ENCODE measurements around the gene MAPK14. TPM values are rescaled to one million over a fixed set of nuclear protein-coding genes. Genes with fewer than 3 reads are reported as not detected.
"Not testable (repeated sequence)": the region's sequence is repeated elsewhere in the genome, so short reads cannot be mapped to it uniquely, and the experiment has no call there.

The MAPK14 gene
- total RNA-seq, 1 experiment from 2014 or later = 50.8 TPM

DNA sequence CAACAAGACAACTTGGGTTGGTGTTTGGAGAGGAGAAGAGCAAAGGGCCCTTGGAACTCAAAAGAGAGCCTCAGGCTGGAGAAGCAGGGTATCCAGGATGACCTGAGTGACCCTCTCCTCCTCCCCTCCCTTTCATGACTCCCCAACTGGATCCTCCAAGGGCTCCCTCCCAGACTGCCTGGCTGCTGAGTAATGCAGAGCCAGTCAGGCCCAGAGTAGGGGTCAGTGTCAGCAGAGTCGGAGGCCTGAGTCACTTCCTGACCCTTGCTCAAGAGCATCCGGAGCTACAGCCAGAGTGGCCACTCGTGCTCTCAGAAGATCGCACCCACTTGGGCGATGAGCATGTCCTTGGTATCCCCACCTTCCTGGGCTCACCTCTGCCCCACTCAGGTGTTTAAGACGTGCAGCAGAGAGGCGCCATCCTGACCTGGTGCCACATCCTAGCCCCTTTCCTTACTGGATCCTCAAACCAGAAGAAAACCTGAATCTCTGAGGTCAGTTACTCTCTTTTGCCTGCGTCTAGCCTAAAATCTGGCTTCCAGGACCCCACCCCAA is 99.9 kb downstream of the MAPK14 start:
- ChIA-PET CTCF (no interaction called here), POLR2A (ENCODE audit: low non-redundant PET) (no interaction called here)
- TF ChIP-seq EZH2 (IDR thresholded peaks at IDR 0.05; ENCODE audit: borderline replicate concordance, low read depth, low read length, poor library complexity, severe bottlenecking) = no peak
- TF ChIP-seq, protein P1, sequence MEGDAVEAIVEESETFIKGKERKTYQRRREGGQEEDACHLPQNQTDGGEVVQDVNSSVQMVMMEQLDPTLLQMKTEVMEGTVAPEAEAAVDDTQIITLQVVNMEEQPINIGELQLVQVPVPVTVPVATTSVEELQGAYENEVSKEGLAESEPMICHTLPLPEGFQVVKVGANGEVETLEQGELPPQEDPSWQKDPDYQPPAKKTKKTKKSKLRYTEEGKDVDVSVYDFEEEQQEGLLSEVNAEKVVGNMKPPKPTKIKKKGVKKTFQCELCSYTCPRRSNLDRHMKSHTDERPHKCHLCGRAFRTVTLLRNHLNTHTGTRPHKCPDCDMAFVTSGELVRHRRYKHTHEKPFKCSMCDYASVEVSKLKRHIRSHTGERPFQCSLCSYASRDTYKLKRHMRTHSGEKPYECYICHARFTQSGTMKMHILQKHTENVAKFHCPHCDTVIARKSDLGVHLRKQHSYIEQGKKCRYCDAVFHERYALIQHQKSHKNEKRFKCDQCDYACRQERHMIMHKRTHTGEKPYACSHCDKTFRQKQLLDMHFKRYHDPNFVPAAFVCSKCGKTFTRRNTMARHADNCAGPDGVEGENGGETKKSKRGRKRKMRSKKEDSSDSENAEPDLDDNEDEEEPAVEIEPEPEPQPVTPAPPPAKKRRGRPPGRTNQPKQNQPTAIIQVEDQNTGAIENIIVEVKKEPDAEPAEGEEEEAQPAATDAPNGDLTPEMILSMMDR (conservative IDR thresholded peaks at IDR 0.05; ENCODE audit: low read depth, low read length) = no peak
- H3K4me3 ChIP-seq (ENCODE audit: low read depth, low read length, poor library complexity, severe bottlenecking) = no peak overlapping the region
- H3K27me3 ChIP-seq (replicated peaks; ENCODE audit: insufficient read depth, low read depth, low read length, poor library complexity) = no peaks in the 10 kb centered on the region
- H3K9me3 ChIP-seq (ENCODE audit: low read depth, low read length, poor library complexity, severe bottlenecking) = no peaks in the 10 kb centered on the region
- H3K4me1 ChIP-seq (ENCODE audit: insufficient read depth, low read length, poor library complexity, severe bottlenecking) = peaks cover 25% of the 10 kb centered on the region
- BruUV-seq (replicated peaks) = no TSS peak
- no peak for DNase-seq (ENCODE audit: low spot score)
- intact Hi-C loops (cut with micrococcal nuclease; ENCODE audit: unreplicated experiment) = loop anchor here (10.0 kb wide), 1 partner anchor 67 kb away; the partner anchor contains the start of gene BRPF3
- no peak overlapping the region for H3K27ac ChIP-seq (ENCODE audit: low read depth, low read length, poor library complexity, severe bottlenecking)
- no peaks in the 10 kb centered on the region for H3K36me3 ChIP-seq (ENCODE audit: insufficient read depth, low read length, poor library complexity, severe bottlenecking)

DNA sequence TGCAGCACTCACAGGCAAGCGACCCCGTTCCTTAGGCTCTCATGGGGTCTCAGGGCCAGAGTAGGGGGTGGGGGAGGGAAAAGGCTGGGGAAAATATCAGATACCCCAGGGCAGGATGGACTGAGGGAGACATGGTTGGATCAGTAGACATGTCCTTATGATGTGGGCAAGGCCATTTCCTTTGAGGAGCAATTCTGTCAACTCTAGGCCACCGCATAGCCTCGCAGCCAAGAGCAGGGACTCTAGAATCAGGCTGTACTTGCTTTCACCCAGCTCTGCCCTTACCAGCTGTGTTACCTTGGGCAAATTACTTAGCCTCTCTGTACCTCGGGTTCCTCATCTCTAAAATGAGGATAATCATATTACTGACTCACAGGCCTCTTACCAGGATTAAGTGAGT is 100.5 kb downstream of the MAPK14 start:
- H3K9me3 ChIP-seq (ENCODE audit: low read depth, low read length, poor library complexity, severe bottlenecking) = no peaks in the 10 kb centered on the region
- TF ChIP-seq EZH2 (IDR thresholded peaks at IDR 0.05; ENCODE audit: borderline replicate concordance, low read depth, low read length, poor library complexity, severe bottlenecking) = no peak
- TF ChIP-seq, protein P1 (conservative IDR thresholded peaks at IDR 0.05; ENCODE audit: low read depth, low read length) = no peak

DNA sequence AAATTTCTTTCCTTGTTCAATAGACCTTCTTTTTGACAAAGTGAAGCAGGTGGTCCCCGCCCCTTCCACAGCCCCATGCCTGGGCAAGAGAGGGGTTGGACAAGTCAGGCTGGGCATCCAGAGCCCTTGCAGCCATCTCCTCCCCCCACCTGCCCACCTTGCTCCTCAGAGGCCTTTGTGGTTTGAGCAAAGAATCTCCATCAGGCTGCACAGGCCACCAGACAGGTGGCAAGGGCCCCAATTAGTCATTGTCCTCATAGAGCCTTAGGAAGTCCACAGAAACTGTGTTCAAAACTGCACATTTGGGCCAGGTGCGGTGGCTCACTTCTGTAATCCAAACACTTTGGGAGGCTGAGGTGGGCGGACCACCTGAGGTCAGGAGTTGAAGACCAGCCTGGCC is 101.2 kb downstream of the MAPK14 start:
- peaks cover 25% of the 10 kb centered on the region for H3K4me1 ChIP-seq (ENCODE audit: insufficient read depth, low read length, poor library complexity, severe bottlenecking)
- no peak for TF ChIP-seq EZH2 (IDR thresholded peaks at IDR 0.05; ENCODE audit: borderline replicate concordance, low read depth, low read length, poor library complexity, severe bottlenecking)
- TF ChIP-seq, protein P1 (conservative IDR thresholded peaks at IDR 0.05; ENCODE audit: low read depth, low read length) = no peak
- no peak for DNase-seq (ENCODE audit: low spot score)
- POLR2A ChIA-PET (ENCODE audit: low non-redundant PET) = no interaction called here
- no TSS peak for BruUV-seq (replicated peaks)
- H3K27me3 ChIP-seq (replicated peaks; ENCODE audit: insufficient read depth, low read depth, low read length, poor library complexity) = no peaks in the 10 kb centered on the region
- no peaks in the 10 kb centered on the region for H3K9me3 ChIP-seq (ENCODE audit: low read depth, low read length, poor library complexity, severe bottlenecking)
- no peak overlapping the region for H3K4me3 ChIP-seq (ENCODE audit: low read depth, low read length, poor library complexity, severe bottlenecking)
- H3K27ac ChIP-seq (ENCODE audit: low read depth, low read length, poor library complexity, severe bottlenecking) = no peak overlapping the region
- CTCF ChIA-PET = no interaction called here
- H3K36me3 ChIP-seq (ENCODE audit: insufficient read depth, low read length, poor library complexity, severe bottlenecking) = no peaks in the 10 kb centered on the region
- intact Hi-C loops (cut with micrococcal nuclease; ENCODE audit: unreplicated experiment) = loop anchor here (10.0 kb wide), 1 partner anchor 66 kb away; the partner anchor contains the start of gene BRPF3

More for the DNA sequence above, 100.5 kb downstream of the MAPK14 start:
- ChIA-PET POLR2A (ENCODE audit: low non-redundant PET) (no interaction called here), CTCF (no interaction called here)
- no peak overlapping the region for H3K4me3 ChIP-seq (ENCODE audit: low read depth, low read length, poor library complexity, severe bottlenecking)
- intact Hi-C loops (cut with micrococcal nuclease; ENCODE audit: unreplicated experiment) = loop anchor here (10.0 kb wide), 1 partner anchor 67 kb away; the partner anchor contains the start of gene BRPF3
- DNase-seq (ENCODE audit: low spot score) = no peak
- no peaks in the 10 kb centered on the region for H3K36me3 ChIP-seq (ENCODE audit: insufficient read depth, low read length, poor library complexity, severe bottlenecking)
- no TSS peak for BruUV-seq (replicated peaks)
- no peaks in the 10 kb centered on the region for H3K27me3 ChIP-seq (replicated peaks; ENCODE audit: insufficient read depth, low read depth, low read length, poor library complexity)
- no peak overlapping the region for H3K27ac ChIP-seq (ENCODE audit: low read depth, low read length, poor library complexity, severe bottlenecking)
- H3K4me1 ChIP-seq (ENCODE audit: insufficient read depth, low read length, poor library complexity, severe bottlenecking) = peaks cover 25% of the 10 kb centered on the region

DNA sequence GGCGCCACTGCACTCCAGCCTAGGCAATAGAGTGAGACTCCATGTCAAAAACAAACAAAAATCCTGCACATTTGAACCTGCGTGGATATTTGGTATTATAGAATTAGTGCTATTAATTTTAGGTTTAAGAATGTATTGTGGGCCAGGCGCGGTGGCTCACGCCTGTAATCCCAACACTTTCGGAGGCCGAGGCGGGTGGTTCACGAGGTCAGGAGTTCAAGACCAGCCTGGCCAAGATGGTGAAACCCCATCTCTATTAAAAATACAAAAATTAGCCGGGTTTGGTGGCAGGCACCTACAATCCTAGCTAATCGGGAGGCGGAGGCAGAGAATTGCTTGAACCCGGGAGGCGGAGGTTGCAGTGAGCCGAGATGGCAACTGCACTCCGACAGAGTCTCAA is 101.7 kb downstream of the MAPK14 start:
- POLR2A ChIA-PET (ENCODE audit: low non-redundant PET); H3K36me3 ChIP-seq (ENCODE audit: insufficient read depth, low read length, poor library complexity, severe bottlenecking); BruUV-seq (replicated peaks); H3K9me3 ChIP-seq (ENCODE audit: low read depth, low read length, poor library complexity, severe bottlenecking); H3K4me3 ChIP-seq (ENCODE audit: low read depth, low read length, poor library complexity, severe bottlenecking); CTCF ChIA-PET; H3K27ac ChIP-seq (ENCODE audit: low read depth, low read length, poor library complexity, severe bottlenecking); H3K27me3 ChIP-seq (replicated peaks; ENCODE audit: insufficient read depth, low read depth, low read length, poor library complexity); DNase-seq (ENCODE audit: low spot score): not testable (repeated sequence)
- intact Hi-C loops (cut with micrococcal nuclease; ENCODE audit: unreplicated experiment) = loop anchor here (10.0 kb wide), 1 partner anchor 65 kb away; the partner anchor contains the start of gene BRPF3
- H3K4me1 ChIP-seq (ENCODE audit: insufficient read depth, low read length, poor library complexity, severe bottlenecking) = peaks cover 25% of the 10 kb centered on the region

Data from A673 (cell line).